ENCODE results near the gene FGD5. TPM values are rescaled to one million over a fixed set of nuclear protein-coding genes. Genes with fewer than 3 reads are reported as not detected.
A peak's percentile ranks its signal among the peaks of the same experiment; 100 is the strongest.

The FGD5 gene
- polyA plus RNA-seq, 3 donors from 2014 or later: not detected

DNA sequence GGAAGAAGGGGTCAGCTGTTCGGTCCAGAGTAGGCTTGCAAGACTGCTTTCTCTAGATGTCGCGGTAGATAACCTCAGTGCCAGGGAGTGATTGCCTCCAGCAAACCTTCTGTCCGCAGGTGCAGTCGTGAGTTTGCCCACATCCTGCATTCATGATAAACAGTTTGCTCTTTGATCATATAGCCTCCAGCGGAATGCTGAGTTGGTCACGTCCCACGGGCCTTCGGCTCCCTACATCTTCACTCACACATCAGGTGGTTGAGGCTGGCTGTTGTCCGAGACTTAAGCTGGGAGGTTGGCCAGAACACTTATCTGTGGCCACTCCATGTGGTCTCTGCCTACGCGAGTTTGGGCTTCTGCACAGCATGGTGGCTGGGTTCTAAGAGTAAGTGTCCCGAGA lies 66.5 kb downstream of the FGD5 start:
- H3K36me3 Mint-ChIP-seq: no peaks in the 10 kb centered on the region
- no peaks in the 10 kb centered on the region for H3K9me3 Mint-ChIP-seq
- DNase-seq: peak in 1 of 3 donors; percentile 3
- peaks cover 0 to 5% of the 10 kb centered on the region in 2 donors for H3K4me1 Mint-ChIP-seq
- H3K27ac Mint-ChIP-seq: no peak overlapping the region
- peak overlapping the region in 1 of 5 donors; percentile 2 for H3K4me3 Mint-ChIP-seq
- H3K27me3 Mint-ChIP-seq (ENCODE audit: low read depth in 3 of 3): peaks cover 2 to 14% (median 9%) of the 10 kb centered on the region in 3 donors

DNA sequence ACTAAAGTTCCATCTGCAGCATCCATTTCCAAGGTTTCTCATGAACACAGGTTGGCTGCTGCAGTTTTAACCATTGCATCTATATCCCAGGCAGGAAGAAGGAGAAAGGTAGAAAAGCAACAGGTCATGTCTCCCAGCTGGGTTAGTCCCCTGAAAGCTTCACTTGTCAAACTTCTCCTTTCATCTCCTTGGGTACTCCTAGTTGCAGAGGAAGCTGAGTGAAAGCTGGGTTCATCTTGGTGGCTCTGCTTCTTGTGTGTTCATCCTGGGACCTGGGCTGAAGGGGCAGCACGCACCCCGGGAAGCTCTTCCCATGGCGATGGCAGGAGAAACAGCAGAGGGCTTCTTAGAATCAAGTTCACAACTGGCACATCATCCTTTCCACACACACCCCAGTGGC lies 67.3 kb downstream of the FGD5 start:
- peaks cover 0 to 5% of the 10 kb centered on the region in 2 donors for H3K4me1 Mint-ChIP-seq
- no peaks in the 10 kb centered on the region for H3K9me3 Mint-ChIP-seq
- no peak overlapping the region for H3K4me3 Mint-ChIP-seq
- no peak for DNase-seq
- H3K27ac Mint-ChIP-seq: no peak overlapping the region
- H3K27me3 Mint-ChIP-seq (ENCODE audit: low read depth in 3 of 3): peaks cover 2 to 13% (median 9%) of the 10 kb centered on the region in 3 donors
- no peaks in the 10 kb centered on the region for H3K36me3 Mint-ChIP-seq

DNA sequence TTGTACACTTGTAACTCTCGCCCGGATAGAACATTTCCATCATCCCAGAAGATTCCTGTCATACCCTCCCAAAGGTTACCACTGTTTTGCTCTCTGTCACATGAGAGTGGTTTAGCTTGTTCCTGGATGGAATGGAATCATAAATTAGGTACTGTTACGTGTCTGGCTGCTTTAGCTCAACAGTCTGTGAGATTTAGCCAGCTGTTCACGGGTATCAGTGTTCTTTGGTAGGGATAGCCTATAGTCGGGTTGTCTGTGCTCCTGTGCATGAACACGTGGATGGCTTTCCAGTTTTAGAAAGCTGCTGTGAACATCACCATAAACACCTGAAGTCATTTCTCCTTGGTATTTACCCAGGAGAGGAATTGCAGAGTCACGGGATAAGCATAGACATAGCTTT lies 70.4 kb downstream of the FGD5 start:
- Mint-ChIP-seq H3K27me3 (ENCODE audit: low read depth in 3 of 3) (peaks cover 2 to 13% (median 9%) of the 10 kb centered on the region in 3 donors), H3K36me3 (no peaks in the 10 kb centered on the region), H3K27ac (no peak overlapping the region), H3K4me3 (no peak overlapping the region), H3K9me3 (no peaks in the 10 kb centered on the region), H3K4me1 (peaks cover 0 to 5% of the 10 kb centered on the region in 2 donors)
- DNase-seq: no peak

DNA sequence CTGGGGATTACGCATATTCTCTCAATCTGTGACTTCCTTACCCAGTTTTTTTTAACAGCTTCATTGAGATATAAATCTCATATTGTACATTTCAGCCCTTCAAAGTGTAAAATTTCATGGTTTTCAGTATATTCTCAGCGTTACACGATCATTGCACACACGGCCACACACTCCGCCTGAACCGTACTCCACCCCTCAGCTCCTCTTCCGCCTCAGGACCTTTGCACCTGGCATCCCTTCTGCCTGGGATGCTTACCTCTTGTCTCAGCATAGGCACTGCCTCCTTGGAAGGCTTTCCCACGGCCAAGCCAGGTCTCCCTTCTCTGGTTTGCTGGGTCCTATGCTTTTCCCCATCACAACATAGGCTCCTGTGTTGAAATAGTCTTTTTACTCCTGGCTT lies 71.2 kb downstream of the FGD5 start:
- H3K9me3 Mint-ChIP-seq: no peaks in the 10 kb centered on the region
- H3K4me1 Mint-ChIP-seq: peaks cover 0 to 5% of the 10 kb centered on the region in 2 donors
- H3K27me3 Mint-ChIP-seq (ENCODE audit: low read depth in 3 of 3): peaks cover 2 to 17% (median 9%) of the 10 kb centered on the region in 3 donors
- no peaks in the 10 kb centered on the region for H3K36me3 Mint-ChIP-seq
- DNase-seq: no peak
- H3K4me3 Mint-ChIP-seq: no peak overlapping the region
- H3K27ac Mint-ChIP-seq: no peak overlapping the region

DNA sequence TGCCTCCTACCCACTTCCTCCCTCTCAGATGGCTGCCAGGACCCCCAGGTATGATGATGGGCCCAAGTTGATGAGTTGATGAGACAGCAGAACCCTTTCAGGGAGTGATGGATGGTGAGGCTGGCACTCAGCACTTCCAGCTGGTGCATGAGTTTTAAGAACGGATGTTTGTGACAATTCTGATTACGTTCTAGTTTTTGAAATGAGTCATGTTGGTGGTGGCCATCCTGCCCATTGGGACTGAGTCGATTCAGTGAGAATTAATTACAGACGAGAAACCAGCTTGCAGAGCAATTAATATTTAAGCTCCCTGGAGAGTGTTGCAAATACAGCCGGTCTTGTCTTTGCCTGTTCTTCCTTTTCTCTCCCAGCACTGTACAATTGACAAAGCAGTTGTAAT lies 71.7 kb downstream of the FGD5 start:
- no peak overlapping the region for H3K4me3 Mint-ChIP-seq
- H3K27ac Mint-ChIP-seq: no peak overlapping the region
- H3K4me1 Mint-ChIP-seq: peaks cover 0 to 2% of the 10 kb centered on the region in 2 donors
- DNase-seq: no peak
- H3K9me3 Mint-ChIP-seq: peaks cover 0 to 3% (median 0%) of the 10 kb centered on the region in 6 donors
- no peaks in the 10 kb centered on the region for H3K36me3 Mint-ChIP-seq
- H3K27me3 Mint-ChIP-seq (ENCODE audit: low read depth in 3 of 3): peaks cover 2 to 16% (median 9%) of the 10 kb centered on the region in 3 donors

DNA sequence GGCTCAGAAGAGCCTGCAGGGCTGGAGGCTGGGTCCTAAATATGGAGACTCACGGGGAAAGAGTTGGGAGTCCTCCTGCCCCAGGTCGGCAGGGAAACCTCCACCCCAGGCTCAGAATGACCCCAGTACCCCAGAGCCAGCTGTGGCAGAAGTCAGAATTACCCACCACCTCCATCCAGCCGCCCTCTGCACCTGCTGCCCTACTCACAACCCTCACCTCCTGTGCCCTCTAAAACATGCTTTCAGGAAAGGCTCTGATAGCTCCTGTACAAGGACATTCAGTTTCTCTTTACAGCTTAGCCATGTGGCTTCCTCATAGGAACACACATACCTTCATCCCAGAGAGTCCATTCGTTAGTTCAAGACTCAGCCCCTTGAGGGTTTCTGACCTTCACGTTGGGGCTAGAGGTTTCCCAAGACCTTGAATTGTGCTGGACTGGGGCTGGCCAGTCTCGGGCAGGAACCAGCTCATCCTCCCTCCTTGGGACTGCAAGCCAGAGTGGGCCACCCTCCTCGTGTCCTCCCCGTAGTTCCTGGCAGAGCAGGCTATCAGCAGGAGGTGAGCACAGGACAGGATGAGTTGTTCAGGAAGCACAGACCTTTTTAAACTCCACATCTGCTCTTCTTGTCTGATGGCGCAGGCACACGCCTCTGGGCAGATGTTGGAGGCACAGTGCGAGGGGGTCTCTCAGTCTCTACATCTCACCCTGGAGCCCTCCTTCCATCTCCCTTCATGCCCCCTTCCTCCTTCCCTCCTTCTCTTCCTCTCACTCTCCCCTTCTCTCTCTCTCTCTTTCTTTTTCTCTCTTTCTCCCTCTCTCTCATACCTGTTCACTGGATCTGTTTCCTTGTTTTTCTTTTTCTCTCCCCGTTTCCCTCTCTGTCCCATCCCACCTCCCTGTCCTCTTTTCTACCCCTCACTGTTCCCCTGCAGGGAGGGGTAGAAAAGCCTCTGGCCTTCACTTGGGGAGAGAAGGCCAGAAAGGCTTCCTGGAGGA lies 72.7 kb downstream of the FGD5 start:
- H3K9me3 Mint-ChIP-seq: peaks cover 0 to 3% (median 0%) of the 10 kb centered on the region in 6 donors
- no peak overlapping the region for H3K4me3 Mint-ChIP-seq
- H3K4me1 Mint-ChIP-seq: no peaks in the 10 kb centered on the region
- peak overlapping the region in 1 of 6 donors; percentile 23 for H3K27ac Mint-ChIP-seq
- no peak for DNase-seq
- peaks cover 2 to 13% (median 9%) of the 10 kb centered on the region in 3 donors for H3K27me3 Mint-ChIP-seq (ENCODE audit: low read depth in 3 of 3)
- H3K36me3 Mint-ChIP-seq: no peaks in the 10 kb centered on the region

DNA sequence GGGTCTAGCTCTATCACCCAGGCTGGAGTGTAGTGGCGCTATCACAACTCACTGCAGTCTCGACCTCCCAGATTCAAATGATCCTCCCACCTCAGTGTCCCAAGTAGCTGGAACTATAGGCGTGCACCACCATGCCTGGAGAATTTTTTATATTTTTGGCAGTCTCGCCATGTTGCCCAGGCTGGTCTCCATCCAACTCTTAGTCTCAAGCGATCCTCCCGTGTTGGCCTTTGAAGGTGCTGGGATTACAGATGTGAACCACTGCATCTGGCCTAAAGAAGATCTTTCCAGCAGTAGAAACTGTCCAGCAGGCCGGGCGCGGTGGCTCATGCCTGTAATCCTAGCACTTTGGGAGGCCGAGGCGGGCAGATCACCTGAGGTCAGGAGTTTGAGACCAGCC lies 73.5 kb downstream of the FGD5 start:
- peaks cover 0 to 3% (median 0%) of the 10 kb centered on the region in 6 donors for H3K9me3 Mint-ChIP-seq
- DNase-seq: no peak
- peaks cover 2 to 11% (median 5%) of the 10 kb centered on the region in 3 donors for H3K27me3 Mint-ChIP-seq (ENCODE audit: low read depth in 3 of 3)
- no peaks in the 10 kb centered on the region for H3K36me3 Mint-ChIP-seq
- H3K4me3 Mint-ChIP-seq: no peak overlapping the region
- H3K4me1 Mint-ChIP-seq: no peaks in the 10 kb centered on the region
- no peak overlapping the region for H3K27ac Mint-ChIP-seq

DNA sequence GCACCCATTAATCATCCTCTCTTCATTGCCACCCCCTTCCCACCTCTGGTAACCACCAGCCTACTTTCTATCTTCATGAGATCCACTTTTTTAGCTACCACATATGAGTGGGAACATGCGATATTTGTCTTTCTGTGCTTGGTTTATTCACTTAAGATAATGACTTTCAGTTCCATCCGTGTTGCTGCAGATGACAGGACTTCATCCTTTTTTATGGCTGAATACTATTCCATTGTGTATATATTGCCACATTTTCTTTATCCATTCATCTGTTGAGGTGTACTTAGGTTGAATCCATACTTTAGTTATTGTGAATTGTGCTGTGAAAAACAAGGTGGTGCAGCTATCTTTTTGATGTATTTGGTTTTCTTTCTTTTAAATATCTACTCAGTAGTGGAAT lies 75.3 kb downstream of the FGD5 start:
- H3K4me1 Mint-ChIP-seq: no peaks in the 10 kb centered on the region
- H3K4me3 Mint-ChIP-seq: no peak overlapping the region
- H3K27me3 Mint-ChIP-seq (ENCODE audit: low read depth in 3 of 3): peaks cover 3 to 13% (median 5%) of the 10 kb centered on the region in 3 donors
- no peak overlapping the region for H3K27ac Mint-ChIP-seq
- H3K36me3 Mint-ChIP-seq: no peaks in the 10 kb centered on the region
- peaks cover 0 to 3% (median 0%) of the 10 kb centered on the region in 6 donors for H3K9me3 Mint-ChIP-seq
- no peak for DNase-seq

DNA sequence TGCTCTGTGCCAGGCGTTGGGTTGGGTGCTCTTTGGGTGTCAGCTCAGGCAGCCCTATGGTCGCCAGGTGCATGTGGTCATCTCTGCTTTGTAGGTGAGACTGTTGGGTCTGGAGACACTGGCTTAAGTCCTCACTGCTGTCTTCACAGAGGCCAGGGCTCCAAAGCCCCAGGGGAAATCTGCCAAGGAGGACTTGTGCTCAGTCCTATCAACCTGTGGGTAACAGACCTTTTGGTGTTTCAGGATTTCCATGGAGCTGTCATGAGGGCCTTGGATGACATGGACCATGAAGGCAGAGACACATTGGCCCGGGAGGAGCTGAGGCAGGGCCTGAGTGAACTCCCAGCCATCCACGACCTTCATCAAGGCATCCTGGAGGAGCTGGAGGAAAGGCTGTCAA lies 78.5 kb downstream of the FGD5 start:
- Mint-ChIP-seq H3K27ac (no peak overlapping the region), H3K27me3 (ENCODE audit: low read depth in 3 of 3) (peaks cover 4 to 15% (median 5%) of the 10 kb centered on the region in 3 donors), H3K36me3 (no peaks in the 10 kb centered on the region), H3K4me1 (no peaks in the 10 kb centered on the region), H3K9me3 (peaks cover 0 to 3% (median 0%) of the 10 kb centered on the region in 6 donors), H3K4me3 (no peak overlapping the region)
- DNase-seq: no peak

DNA sequence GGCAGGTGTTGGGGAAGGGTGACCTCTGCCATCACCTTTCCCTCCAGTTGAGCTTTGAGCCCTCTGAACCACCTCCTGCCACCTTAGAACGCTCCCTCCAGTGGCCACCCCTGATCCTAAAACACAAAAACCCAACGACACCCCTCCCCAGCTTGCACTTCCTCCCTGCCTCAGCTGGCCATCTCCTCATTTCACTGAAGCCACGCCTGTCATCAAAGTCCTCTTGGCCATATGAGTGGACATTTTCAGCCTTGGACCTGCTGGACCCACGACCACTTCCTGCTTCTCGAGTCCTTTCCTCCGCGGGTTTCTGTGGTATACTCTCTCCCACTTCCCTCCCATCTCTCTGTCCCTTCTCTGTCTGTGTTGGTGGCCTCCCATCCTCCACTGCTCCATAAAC lies 80.2 kb downstream of the FGD5 start:
- DNase-seq: no peak
- Mint-ChIP-seq H3K36me3 (no peaks in the 10 kb centered on the region), H3K9me3 (peaks cover 0 to 3% (median 0%) of the 10 kb centered on the region in 6 donors), H3K27ac (no peak overlapping the region), H3K4me3 (no peak overlapping the region), H3K27me3 (ENCODE audit: low read depth in 3 of 3) (peaks cover 4 to 16% (median 5%) of the 10 kb centered on the region in 3 donors), H3K4me1 (no peaks in the 10 kb centered on the region)

DNA sequence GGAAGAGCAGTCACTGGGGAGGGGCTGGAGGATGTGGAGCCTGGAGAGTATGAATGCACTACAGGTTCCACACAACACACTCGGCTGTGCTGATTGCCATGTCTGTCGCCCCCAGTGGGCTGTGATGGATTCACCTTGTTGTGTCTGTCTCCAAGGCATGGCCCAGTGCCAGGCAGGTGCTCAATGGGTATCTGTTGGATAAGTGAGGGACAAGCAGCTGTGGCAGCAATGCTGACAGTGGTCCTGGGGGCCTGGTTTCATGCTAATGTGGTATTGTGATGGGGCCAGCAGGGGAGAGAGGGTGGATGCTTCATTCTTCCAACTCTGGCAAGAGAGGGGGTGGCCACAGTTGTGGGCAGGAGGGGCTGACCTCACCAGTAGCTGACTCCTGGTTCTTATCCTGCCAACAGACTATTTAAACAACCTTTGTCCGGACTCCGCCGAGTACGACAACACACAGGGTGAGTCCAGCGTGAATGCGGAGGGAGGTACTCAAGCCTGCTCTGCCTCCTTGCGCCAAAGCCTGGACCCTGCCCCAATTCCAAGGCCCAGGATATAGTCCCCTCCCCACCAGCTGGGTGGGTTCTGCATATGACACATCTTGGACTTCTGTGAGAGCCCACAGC lies 81.3 kb downstream of the FGD5 start:
- H3K4me3 Mint-ChIP-seq: no peak overlapping the region

DNA sequence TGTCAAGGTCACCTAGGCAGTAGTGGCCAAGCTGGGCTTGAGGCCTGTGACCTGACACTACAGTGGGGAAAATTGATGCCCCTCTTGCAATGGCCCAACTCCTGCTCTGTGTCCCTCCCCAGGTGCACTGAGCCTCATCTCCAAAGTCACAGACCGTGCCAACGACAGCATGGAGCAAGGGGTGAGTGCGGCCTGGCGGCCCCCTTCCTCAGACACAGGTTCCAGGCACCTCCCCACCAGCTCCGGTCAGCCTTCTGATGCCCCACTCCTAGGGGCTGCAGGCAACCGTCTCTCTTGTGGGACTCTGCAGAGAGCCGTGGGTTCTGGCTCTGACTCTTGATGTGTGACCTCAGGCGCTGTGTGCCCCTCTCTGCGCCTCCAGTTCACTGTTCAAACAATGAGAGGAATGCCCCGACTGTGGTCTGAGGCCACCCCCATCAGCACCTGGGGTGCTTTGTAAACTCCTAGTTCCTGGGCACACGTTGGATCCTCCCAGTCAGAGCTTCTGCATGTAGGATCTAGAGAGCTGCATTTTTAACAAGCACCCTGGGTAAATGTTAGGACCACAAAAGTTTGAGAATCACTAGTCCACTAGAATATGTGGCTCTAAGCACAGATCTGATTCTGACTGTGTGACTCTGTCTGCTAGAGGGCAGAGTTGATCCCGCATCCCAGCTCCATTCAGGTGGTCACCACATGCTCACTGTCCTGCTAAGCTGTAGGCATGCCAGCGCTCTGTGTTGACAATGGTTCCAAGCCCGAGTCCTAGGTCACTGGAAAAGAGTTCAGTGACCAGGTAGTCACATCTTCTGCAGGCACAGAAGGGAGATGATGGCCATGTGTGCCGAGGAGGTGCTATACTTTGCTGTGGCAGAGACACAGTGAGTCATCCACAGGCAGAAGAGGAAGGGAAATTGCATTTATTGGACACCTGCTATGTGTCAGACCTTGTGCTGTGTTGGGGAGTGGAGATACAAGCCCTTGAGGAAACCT lies 82.4 kb downstream of the FGD5 start:
- H3K27me3 Mint-ChIP-seq (ENCODE audit: low read depth in 3 of 3): peaks cover 3 to 13% (median 4%) of the 10 kb centered on the region in 3 donors
- DNase-seq: no peak
- no peaks in the 10 kb centered on the region for H3K4me1 Mint-ChIP-seq
- H3K4me3 Mint-ChIP-seq: no peak overlapping the region
- no peak overlapping the region for H3K27ac Mint-ChIP-seq
- H3K36me3 Mint-ChIP-seq: no peaks in the 10 kb centered on the region
- no peaks in the 10 kb centered on the region for H3K9me3 Mint-ChIP-seq

More for the DNA sequence above, 81.3 kb downstream of the FGD5 start:
- Mint-ChIP-seq H3K9me3 (peaks cover 0 to 2% (median 0%) of the 10 kb centered on the region in 6 donors), H3K27ac (no peak overlapping the region), H3K4me1 (no peaks in the 10 kb centered on the region), H3K27me3 (ENCODE audit: low read depth in 3 of 3) (peaks cover 4 to 13% (median 5%) of the 10 kb centered on the region in 3 donors), H3K36me3 (no peaks in the 10 kb centered on the region)
- no peak for DNase-seq

DNA sequence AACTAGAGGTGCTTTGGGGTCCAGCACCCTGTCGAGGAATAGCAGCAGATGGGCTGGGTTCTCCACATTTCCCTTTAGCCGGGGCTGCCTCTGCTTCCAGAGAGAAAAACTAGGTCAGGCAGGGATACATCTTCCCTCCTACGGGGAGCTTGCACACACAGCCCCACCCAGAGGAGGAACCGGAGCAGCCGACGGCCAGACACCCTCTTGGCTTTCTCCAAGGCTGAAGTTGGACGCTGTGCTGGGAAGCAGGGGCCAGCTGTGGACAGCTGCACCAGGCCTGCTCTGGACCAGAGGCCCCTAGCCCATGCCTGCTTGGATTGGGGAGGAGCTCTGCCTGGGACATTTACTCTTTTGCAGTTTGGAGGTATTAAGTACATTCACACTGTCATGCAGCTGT lies 84.0 kb downstream of the FGD5 start:
- H3K4me3 Mint-ChIP-seq: no peak overlapping the region
- H3K36me3 Mint-ChIP-seq: no peaks in the 10 kb centered on the region
- H3K27ac Mint-ChIP-seq: no peak overlapping the region
- no peaks in the 10 kb centered on the region for H3K4me1 Mint-ChIP-seq
- H3K27me3 Mint-ChIP-seq (ENCODE audit: low read depth in 3 of 3): peaks cover 3 to 16% (median 4%) of the 10 kb centered on the region in 3 donors
- H3K9me3 Mint-ChIP-seq: no peaks in the 10 kb centered on the region
- no peak for DNase-seq

Measured in immature natural killer cell (primary cell).